DMS53 (cell line): ENCODE measurements around the gene PARD3.
A peak's percentile ranks its signal among the peaks of the same experiment; 100 is the strongest.
"Not testable (repeated sequence)": the region's sequence is repeated elsewhere in the genome, so short reads cannot be mapped to it uniquely, and the experiment has no call there.

Experiments
- DNase-seq: peaks from one replicate; lab custom pipeline; 2025; lab: John Stamatoyannopoulos, UW

Gene PARD3

DNA sequence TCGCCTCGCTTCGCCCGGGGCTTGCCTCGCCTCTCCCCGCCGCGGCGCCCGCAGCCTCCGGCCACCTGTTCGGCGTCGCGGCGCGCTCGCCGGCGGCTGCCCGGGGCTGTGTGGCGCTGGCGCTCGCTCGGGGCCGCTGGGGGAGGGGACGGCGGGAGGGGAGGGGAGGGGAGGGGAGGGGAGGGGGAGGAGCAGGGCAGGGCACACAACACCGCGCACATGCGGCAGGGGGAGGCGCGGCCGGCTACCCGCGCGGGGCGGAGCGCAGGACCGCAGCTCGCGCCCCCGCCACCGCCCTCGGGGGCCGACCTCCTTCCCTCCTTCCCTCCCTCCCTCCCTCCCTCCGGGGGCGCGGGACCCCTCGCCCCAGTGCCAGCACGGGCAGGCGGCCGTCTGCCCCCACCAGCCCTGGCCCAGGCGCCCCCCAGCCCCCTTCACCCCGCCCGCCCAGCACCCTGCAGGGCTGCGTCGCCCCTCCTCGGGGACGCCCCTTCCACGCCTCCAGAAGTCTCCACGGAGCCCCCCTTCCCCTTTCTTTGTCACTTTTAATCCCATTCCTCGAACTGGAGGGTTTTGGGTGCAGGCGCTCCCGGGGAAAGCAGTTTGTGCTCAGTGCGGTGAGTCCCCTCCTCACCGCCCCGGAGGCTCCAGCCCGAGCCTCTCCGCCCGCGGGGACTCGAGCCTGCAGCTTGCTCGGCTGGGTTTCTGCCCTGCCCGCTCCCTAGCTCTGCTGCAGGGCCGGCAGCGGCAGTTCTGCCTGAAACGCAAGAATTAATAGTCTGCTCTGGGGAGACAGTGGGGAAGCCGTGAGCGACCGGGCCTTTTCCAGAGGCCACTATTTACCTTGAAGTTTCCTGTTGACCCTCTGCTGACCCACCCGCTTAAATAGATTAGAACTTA, at the start of gene PARD3:
Gene PARD3 (minus strand): TSS at position 112 of the 900 bp plus-strand sequence. CDS start 301 bp downstream, outside the sequence.
- peak; percentile 87 for DNase-seq

DNA sequence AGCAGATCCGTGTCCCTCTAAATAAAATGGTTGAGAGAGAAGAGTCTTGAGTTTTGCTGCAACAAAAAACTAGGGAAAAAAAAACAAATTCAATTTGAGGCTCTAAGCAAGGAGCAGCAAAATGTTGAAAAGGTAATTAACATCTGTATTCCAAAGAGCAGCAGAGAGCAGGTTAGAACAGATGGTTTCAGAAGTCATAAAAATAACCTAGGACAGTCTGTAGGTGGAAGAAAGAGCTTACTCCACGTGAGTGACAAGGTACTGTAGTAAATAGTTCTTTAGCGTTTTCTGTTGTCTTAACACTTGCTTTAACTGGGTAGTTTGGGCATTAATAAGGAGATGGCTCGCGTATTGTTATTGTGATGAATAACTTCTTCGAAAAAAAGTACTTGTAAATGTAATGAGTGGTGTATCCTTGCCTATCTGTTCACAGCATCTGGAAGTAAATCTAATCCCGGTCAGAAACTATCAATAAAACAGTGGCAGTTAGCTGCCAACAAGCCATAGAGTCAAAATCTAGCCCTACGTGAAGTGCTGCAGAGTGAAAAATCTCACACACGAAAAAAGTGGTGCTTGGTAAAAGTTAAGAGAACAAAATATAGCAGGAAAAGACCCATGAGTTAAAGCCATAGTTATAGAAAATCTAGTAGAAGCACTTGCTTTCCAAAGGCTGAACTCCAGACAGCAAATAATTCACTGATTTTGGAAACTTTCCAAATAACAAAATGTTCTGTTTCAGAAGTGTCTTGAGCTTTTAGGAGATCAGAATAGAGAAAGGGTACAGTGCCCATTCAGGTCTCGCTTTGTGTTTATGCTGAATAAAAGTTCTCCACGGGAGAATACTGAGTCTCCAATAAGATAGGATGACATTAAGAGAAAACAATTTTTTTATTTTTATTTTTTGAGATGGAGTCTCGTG, 49.3 kb upstream of the PARD3 start:
- DNase-seq, result no peak

DNA sequence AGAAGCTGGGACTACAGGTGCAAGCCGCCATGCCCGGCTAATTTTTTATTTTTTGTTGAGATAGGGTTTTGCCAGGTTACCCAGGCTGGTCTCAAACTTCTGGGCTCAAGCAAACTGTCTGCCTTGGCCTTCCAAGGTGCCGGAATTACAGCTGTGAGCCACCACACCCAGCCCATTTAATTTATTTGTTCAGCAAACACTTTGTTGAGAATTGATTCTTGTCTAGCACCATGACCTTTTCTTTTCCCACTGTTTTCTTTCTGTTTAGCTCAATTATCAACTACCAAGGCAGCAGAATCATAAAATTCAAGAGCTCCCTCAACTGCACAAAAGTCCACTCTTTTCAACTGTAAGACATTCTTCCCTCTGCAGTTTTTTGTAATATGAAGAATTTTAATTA, 47.8 kb upstream of the PARD3 start:
- DNase-seq, result peak; percentile 12

DNA sequence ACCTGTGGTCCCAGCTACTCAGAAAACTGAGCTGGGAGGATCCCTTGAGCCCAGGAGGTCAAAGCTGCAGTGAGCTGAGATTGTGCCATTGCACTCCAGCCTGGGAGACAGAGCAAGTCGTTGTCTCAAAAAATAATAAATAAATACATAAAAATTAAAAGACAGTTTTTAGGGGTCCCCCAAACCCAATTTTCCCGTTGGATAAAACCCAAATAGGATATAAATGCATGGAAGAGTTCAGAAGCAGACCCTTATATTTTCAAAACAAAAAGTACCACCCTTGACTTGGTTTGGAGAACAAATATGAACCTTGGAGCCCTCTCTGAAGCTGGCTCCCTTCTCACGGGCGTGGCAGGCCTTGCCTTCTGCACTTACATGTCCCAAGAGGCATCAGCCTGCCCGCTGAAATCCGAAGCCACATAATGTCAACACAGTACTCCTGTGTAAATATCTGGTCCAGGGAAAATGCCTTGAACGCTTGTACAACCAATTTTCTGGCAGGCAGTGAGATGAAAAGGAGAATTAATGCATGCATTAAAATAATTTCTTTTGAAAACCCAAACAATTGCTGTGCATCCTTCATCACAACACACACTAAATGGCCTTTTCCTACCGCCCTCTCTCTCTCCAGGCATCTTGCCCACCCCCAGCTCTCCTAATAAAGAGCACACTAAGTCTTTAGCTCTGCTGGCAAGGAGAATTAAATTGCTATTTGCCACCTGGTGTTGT, 46.4 kb upstream of the PARD3 start:
- DNase-seq, result peak; percentile 55

DNA sequence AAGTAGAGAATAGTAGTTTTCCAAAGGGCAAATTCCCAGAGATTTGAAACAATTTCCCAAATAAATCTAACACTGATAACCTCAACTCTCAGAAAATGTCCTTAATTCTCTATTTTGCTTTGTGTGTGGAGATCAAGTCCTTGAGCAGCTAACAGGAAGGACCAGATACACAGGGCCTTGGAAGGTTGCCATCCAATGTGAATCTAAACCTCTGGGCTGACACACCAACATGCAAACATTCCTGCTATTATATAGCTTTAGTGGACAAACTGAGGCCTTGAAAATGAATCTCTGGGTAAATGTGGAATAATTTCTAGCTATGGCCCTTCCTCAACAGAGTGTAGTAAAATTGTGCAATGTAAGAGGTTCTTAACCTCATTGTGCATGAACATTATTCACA, 44.1 kb upstream of the PARD3 start:
- peak; percentile 76 for DNase-seq

DNA sequence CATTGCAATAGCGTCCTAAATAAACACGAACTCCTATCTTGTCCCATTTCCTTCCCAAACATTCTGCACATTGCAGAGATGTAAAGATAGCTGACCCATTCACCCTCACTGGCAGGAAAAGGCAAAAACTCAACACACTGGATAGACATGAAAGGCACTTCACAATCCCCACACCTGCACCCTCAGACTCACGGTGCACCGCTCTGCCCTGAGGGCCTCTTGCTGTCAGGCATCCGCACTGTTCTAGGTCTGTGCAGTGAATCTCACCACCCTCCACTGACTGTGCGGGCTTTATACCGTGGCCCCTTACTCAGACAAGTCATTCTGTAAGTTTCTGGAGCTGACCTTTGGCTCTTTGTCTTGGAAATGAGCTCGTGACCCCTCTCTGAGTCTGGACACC, 42.9 kb upstream of the PARD3 start:
- DNase-seq, result no peak

DNA sequence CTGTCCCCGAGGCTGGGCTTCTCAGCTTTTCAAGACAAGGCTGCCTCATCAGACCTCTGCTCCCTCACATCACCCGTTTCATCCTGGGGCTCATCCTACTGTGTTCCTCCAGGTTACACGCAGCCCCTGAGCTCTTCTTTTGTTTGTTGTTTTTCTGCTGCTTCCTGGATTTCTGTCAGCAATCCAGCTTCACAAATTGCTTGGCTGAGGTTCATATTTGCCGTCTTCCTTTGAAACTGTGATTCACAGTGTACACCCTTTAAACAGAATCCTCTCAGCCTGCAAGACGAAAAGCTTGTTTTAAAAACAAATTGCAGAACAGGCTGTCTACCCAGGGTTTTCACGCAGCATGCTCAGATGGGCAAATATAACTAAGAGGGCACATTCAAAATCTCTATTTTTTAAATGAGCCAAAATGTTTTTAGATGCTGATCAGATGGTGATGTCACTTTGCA, 39.1 kb upstream of the PARD3 start:
- peak; percentile 65 for DNase-seq

DNA sequence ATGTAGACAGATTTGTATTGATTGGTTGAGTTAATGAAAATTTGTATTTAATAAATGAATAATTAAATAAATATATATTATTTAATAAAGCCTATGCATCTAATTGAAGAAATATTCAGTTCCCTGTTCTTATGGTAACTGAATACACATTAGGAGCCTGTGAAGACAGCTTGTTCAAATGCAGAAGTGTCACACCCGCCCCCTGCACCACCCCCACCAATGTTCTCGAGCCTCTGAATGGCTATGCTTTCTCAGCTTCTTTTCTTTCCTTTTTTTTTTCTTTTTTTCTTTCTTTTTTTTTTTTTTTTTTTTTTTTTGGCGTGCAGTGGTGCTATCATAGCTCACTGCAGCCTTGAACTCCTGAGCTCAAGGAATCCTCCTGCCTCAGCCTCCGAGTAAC, 38.3 kb upstream of the PARD3 start:
- DNase-seq, result no peak

DNA sequence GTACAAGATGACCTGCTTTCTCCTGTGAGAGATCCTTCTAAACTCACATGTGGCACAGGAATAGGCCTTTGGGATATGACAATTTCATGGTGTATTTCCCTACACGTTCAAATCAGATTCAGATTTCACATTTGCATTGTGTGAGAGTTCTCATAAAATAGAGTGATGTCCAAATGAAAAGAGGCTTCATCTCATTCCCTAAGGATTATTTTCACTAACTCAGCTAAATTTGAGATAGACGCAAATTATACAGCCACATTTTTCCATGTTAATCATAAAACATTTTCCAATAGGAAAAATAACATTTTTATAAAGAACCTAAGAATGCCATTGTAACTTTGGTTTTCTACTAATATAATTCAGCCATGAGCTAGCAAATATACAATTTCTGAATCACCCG, 35.5 kb upstream of the PARD3 start:
- DNase-seq, result no peak

DNA sequence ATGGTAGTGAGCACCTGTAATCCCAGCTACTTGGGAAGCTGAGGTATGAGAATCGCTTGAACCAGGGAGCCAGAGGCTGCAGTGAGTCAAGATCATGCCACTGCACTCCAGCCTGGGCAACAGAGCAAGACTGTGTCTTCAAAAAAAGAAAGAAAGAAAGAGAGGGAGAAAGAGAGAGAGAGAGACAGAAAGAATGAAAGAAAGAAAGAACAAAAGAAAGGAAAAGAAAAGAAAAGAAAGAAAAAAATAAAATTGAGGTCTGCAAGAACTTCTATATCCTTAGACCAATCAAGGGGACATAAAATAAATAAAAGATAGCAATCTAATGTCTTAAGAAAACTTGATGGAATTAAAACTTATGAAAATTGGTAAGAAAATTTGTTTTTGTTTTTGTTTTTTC, 34.9 kb upstream of the PARD3 start:
- DNase-seq, result no peak

DNA sequence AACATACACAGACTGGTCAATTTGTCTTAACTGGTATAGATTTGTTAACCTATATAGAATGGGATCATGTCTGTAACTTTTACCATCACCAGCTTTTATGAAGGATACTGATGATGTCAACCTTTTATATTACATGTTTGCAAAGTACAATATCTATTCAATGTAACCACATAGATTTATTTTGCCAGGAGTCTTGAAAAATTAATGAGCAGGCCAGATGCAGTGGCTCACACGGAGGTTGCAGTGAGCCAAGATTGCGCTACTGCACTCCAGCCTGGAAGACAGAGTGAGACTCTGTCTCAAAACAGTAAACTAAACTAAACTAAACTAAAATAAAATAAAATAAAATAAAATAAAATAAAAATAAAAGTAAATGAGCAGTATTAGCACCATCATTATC, 30.0 kb upstream of the PARD3 start:
- DNase-seq, result no peak

DNA sequence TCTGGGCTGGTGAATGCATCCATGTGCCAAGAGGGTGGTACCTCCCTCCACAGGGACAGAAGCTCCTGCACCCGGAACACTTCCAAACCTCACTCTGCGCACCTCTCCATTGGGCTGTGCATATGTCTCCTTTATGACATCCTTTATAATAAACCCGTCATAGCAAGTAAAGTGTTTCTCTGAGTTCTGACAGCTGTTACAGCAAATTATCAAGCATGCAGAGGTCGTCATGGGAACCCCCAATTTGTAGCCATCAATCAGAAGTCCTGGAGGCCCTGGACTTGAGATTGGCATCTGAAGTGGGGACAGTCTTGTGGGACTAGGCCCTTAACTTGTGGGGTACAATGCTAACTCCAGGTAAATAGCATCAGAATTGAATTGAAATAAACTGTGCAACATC, 29.4 kb upstream of the PARD3 start:
- no peak for DNase-seq

DNA sequence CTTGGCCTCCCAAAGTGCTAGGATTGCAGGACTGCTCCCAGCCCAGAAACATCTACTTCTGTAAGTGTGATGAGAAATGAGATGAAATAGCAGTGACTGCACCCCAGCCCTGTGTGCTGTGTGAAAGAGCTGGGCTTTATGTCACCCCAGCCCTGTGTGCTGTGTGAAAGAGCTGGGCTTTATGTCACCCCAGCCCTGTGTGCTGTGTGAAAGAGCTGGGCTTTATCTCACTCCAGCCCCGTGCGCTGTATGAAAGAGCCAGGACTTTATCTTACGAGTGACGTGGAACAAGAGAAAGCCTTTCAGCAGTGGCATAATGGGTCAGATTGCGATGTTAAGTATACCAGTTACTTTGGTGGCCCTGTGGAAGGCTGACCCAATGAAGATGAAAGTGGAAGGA, 28.4 kb upstream of the PARD3 start:
- not testable (repeated sequence) for DNase-seq

DNA sequence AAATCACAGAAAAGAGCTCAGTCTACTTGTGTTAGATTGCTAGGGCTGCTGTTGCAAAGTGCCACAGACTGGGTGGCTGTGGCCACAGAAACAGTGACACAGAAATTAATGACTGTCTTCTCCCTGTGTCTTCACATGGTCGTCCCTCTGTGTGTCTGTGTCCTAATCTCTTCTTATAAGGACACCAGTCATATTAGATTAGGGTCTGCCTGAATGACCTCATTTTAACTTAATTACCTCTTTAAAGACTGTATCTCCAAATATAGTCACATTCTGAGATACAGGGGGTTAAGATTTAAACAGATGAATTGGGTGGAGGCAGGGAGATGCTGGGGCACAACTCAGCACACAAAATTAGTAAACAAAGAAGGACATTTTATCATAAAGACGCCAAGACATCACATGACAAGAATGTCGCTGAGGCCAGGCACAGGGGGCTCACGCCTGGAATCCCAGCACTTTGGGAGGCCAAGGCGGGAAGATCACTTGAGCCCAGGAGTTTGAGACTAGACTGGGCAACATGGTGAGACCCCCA, 23.3 kb upstream of the PARD3 start:
- no peak for DNase-seq

DNA sequence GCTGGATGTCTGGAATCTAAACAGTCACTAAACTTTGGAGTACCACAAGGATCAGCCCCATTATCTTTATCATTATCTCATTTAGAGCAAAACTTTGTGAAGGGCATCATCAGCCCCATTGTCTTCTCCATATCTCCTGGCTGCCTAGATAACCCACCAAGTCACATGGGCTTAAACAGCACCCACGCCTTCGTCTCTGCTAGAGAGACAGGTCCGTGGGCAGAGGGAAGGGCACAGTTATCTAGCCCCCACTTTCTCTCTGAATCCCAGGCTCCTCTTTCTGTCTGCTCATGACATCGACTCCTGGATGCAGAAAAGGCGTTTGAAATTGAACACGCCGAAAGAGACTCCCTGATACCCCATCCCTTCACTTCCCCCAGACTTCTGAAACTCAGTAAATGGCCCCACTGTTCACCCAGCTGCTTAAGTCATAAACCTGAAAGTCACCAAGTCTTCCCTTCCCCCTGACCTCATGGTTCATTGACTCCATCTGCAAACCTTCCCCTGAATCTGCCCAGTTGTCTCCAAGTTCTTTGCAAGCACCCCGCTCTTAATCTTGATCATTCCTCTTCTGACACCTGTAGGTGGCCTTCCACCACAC, 20.9 kb upstream of the PARD3 start:
- no peak for DNase-seq

DNA sequence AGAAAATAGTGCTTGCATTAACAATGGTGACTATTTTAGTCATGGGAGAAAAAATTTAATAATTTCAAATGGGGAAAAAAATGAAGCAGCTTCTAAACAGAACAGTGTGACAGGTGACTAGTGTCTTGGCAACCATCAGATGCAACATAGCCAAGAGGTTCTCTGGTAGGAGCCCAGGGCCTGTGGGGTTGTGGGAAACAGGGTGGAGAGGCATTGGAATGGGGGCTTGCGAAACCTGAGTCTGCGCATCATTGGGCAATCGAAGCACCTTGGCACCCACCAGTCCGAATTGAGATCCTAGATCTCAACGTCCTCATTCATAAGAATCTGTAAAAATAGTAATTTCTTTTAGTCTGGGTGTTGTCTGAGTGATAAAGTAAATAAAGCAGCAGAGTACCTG, 19.2 kb upstream of the PARD3 start:
- no peak for DNase-seq

DNA sequence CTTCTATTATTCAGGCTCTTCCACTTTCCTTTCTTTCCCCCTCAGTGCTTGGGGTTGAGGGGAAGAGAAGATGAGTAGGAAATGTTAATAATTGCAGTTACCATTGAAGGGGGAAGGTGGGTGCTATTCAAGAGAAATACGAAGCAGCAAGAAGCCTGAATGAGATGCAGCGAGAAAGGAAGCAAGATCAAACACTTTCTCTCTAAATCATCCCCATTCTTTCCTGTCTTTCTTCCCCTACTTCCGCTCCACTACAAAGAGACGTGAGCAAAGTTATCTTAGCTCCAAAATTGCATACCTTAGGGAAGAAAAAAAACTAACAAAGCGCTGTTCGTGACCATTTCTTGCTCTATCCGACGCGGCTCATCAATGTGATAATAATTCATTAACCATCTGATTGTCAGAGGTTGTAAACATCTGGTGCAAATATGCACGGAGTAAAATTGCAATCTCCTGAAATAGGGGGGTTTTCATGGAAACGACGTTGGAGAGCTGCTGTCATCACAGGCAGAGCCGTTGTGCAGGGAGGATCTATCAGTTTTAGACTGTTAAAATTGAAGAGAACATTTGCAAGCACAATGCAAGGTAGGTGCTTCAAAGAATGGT, 15.2 kb upstream of the PARD3 start:
- no peak for DNase-seq

DNA sequence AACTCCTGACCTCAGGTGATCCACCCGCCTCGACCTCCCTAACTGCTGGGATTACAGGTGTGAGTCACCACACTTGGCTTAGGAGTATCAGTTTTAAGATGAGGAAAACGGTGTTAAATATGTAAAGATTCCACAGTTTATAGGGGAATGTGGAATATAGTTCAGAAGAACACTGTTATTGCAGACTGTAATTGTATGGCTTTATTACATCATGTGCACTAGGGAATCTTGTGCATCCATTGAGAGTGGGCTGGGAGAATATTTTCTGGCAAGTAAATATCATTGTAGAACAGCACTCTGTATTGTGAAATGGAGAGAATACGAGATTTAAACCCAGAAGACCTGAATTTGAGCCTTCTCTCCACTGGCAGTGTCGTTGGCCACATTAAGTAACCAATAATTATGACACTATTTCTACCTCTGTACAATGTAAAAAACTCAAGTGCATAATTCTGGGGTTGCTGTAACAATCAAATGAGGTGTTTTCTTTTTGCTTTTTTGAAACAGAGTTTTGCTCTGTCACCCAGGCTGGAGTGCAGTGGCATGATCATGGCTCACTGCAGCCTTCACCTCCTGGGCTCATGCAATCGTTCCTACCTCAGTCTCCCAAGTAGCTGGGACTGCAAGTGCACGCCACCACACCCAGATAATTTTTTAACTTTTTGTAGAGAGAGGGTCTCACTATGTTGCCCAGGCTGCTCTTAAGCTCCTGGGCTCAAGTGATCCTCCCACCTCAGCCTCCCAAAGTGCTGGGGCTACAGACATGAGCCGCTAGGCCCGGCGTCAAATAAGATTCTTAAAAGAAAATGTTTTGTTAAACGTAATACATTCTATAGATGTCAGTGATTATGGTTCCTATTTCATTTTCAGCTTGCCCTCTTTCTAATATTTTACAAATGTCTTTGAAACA, 12.0 kb upstream of the PARD3 start:
- DNase-seq, result no peak

DNA sequence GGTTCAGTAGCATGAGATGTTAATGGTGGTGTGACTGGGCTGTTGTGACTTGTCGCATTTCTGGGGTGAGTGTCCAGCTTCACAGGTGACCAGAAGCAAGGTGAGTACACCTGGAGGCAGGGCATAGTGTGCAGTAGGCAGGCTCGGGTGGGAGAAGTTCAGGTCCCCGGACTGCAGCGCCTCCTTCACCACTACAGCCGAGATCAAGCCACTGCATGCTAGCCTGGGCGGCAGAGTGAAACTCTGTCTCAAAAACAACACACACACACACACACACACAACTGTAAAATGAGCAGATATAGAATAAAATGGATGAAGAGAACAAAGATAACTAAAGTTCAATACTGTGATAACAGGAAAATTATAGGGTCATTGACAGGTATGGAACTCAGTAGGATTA, 11.1 kb upstream of the PARD3 start:
- DNase-seq, result no peak

DNA sequence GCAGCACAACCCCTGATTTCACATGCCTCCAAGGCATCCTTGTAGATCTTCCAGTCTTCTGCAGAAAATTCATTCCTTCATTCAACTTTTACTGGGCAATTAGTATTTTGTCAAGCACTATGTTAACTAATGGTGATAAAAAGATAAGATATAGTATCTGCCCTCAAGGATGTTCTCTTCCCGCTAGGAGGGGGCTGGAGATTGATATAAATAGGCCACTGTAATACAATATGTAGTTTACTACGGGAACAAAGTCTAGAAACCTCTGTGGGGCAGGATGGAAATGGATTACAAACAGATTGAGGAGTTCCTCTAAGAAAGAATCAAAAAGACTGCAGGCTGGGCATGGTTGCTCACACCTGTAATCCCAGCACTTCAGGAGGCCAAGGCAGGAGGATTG, 10.3 kb upstream of the PARD3 start:
- no peak for DNase-seq
